Choroid plexus epithelial cell (primary cell): ENCODE results near the gene JMJD8.

Experiments used
- DNase-seq: peaks from one replicate; pipeline ENCODE4 v3.0.0-alpha.2; 2010; ENCODE audit warnings: low read depth
- H3K4me3 ChIP-seq: 2 replicates; pipeline ENCODE4 v1.5.1; 2011; ENCODE audit warnings: low read depth, mild to moderate bottlenecking, control low read depth, low read length, moderate library complexity
- TF ChIP-seq, protein P1 (sequence below): conservative IDR thresholded peaks from 2 replicates; pipeline ENCODE4 v1.5.1; 2011; ENCODE audit warnings: low read depth, mild to moderate bottlenecking, control low read depth, inconsistent platforms, low read length, moderate library complexity

The JMJD8 gene

DNA sequence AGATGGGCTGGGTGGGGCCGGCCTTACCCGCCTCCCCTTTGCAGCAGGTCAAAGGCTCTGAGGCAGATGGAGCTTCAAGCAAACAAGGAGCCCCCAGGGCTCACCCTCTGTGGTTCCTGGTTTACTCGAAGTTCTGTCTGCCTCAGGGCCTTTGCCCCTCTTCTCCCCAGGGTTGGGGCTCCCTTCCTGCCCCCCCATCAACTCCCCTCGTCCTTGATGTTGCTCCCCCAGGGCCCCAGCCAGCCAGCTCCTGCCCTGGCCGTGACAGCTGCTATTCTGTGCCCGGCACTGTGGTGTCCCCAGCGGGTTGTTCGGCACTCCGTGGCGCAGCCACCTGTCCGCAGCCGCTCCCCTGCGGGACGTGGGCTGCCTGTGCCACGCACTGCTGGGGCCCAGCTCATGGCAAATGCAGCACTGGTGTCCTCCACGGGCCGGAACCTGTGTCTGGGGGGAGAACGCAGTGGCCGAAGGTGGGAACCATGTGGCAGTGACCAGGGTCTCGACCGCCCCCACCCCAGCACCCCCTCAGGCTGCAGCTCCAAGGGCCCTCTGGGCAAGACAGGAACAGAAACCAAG is 26.5 kb upstream of the JMJD8 start:
- H3K4me3 ChIP-seq = no peak overlapping the region
- no peak for DNase-seq
- TF ChIP-seq, protein P1, sequence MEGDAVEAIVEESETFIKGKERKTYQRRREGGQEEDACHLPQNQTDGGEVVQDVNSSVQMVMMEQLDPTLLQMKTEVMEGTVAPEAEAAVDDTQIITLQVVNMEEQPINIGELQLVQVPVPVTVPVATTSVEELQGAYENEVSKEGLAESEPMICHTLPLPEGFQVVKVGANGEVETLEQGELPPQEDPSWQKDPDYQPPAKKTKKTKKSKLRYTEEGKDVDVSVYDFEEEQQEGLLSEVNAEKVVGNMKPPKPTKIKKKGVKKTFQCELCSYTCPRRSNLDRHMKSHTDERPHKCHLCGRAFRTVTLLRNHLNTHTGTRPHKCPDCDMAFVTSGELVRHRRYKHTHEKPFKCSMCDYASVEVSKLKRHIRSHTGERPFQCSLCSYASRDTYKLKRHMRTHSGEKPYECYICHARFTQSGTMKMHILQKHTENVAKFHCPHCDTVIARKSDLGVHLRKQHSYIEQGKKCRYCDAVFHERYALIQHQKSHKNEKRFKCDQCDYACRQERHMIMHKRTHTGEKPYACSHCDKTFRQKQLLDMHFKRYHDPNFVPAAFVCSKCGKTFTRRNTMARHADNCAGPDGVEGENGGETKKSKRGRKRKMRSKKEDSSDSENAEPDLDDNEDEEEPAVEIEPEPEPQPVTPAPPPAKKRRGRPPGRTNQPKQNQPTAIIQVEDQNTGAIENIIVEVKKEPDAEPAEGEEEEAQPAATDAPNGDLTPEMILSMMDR = no peak

DNA sequence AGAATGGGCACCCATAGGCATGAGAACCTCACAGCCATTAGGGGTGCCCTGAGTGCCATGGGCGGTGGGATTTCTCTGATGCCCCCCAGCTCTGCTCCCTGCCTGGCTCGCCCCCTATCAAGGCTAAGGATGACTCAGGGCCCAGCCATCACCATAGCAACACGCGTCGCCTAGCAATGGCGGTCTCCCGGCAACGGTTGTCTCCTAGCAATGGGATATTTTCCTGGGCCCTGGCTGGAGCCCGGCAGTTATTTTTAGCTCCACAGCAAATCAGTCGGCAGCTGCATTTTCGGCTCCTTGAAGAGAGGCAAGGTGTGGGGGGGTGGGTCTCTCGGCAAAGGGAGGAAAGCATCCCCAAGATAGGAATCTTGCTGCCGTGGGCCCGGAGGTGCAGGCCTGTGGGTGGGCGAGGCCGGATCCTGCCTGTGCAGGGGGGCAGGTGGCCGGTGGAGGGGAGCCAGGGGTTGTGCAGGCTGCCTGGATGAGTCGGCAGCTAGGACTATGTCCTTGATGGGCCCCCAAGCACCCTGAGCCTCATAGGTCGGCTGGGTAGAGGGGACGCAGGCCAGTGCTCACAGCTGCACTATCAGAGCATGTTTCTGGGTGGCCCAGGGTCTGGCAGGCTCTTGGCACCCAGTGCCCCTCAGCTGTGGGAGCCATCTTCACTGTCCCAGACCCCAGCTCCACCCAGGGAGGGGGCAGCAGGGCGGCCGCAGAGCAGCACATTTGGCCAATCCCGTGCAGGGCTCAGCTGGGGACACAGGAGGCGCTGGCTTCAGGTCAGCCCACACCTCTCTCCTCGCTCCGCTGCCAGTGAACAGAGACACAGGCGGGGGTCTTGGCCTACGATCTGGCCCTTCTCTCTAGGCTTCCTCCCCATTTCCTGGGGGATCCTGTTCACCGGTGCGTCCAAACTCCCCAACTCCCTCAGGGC is 25.7 kb upstream of the JMJD8 start:
- DNase-seq = peak; percentile 90
- TF ChIP-seq, protein P1 = no peak
- no peak overlapping the region for H3K4me3 ChIP-seq

DNA sequence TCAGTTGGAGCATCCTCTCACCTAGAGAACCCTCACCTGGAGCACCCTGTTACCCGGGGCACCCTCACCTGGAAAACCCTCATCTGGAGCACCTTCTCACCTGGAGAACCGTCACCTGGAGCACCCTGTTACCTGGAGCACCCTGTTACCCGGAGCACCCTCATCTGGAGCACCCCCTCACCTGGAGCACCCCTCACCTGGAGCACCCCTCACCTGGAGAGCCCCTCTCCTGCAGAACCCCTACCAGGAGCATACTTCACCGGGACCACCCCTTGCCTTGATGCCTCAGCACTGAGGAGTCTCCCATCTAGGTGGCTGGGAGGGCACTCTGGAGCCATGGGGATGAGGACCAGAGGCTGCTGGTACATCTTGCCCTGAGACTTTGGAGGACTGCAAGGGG is 24.8 kb upstream of the JMJD8 start:
- TF ChIP-seq, protein P1 = no peak
- no peak overlapping the region for H3K4me3 ChIP-seq
- DNase-seq = no peak

DNA sequence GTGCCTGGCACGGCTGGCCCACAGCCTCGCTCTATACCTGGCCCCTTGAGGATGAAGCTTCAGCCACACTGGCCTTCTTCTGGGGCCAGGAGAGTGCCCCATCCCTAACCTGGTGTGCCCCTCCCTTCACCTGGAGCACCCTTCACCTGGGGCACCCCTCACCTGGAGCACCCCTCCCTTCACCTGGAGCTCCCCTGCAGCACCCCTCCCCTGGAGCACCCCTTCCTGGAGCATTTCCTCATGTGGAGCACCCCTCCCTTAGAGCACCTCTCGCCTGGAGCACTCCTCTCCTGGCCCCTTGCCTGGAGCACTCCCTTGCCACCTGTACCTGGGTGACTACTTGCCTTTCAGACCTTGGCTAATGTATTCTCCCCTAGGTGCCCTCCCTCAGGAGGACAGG is 23.9 kb upstream of the JMJD8 start:
- TF ChIP-seq, protein P1 = no peak
- no peak overlapping the region for H3K4me3 ChIP-seq
- DNase-seq = no peak

DNA sequence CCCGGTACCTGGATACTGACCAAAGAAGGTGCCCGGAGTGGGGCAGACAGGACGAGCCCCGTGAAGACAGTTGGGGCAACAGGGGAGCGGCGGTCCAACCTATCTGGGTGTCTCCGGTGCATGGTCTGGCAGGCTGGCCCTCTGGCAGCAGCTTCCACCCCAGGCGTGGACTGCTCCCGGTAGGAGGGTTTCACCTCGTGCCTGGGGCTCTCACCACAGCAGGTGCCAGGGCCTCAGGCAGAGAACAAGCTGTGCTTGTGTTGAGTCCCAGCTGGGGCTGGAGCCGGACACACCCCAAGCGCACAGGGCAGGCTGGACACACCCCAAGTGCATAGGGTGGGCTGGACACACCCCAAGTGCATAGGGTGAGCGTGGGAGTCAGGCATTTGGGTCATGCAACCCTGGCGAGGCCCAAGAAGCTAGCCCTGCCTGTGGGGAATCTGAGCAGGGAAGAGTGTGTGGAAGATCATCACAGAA is 23.0 kb upstream of the JMJD8 start:
- H3K4me3 ChIP-seq = no peak overlapping the region
- DNase-seq = no peak
- TF ChIP-seq, protein P1 = no peak

DNA sequence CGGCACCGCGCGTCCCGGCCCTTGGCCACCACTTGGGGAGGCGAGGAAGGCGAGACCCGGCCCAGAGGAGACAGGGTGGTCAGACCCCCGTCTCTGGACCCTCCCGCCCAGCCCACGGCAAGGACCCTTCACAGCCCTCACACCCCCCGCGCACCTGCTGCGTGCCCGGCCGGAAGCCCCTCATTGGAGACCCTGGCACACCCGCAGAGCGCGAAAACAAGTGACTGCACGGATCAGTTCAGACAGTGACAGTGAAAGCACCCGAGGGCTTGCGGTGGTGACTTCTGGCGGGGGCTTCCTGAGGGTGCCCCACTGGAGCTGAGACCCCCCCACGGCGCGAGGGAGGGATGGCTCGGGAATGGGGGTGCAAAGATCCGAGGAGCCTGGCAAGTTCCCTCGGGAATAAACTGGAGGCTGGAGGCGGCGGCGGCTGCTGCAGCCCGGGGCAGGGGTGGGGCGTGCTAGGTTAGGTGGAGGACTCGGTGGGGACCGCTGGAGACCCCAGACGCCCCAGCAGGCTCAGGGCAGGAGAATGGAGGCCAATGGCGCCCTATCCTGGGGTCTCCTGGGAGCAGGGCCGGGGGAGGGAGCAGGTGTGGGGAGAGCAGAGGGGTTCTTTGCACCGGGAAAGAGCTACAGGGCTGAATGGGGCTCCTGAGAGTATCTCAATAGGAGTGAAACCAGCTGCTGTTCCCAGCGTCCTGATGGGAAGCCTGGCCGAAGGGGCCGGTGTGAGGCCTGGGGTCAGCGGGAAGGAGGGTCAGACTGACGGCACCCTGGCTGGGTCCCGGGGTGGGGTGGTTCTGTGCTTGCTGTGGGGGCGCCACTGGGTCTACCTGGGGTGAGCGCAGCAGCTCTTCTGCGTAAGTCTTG is 22.3 kb upstream of the JMJD8 start:
- DNase-seq = no peak
- TF ChIP-seq, protein P1 = no peak
- no peak overlapping the region for H3K4me3 ChIP-seq
